A172 (cell line): ENCODE data around the gene ATP5MG. TPM values are rescaled to one million over a fixed set of nuclear protein-coding genes. Genes with fewer than 3 reads are reported as not detected.
"Not testable (repeated sequence)": the region's sequence is repeated elsewhere in the genome, so short reads cannot be mapped to it uniquely, and the experiment has no call there.

ENCODE experiments used
- DNase-seq: peaks from one replicate; pipeline ENCODE4 v3.0.0-alpha.2; 2015; ENCODE audit warnings: low spot score
- total RNA-seq: library from RNA; depleted of rRNA; stranded (reverse); fragments of >200 nt; shearing (Covaris generic); gene quantifications from 2 replicates; pipeline ENCODE4 v1.2.3, GENCODE V29; 2014

ATP5MG gene
- total RNA-seq, 1 experiment from 2014 or later, result 49.7 TPM

DNA sequence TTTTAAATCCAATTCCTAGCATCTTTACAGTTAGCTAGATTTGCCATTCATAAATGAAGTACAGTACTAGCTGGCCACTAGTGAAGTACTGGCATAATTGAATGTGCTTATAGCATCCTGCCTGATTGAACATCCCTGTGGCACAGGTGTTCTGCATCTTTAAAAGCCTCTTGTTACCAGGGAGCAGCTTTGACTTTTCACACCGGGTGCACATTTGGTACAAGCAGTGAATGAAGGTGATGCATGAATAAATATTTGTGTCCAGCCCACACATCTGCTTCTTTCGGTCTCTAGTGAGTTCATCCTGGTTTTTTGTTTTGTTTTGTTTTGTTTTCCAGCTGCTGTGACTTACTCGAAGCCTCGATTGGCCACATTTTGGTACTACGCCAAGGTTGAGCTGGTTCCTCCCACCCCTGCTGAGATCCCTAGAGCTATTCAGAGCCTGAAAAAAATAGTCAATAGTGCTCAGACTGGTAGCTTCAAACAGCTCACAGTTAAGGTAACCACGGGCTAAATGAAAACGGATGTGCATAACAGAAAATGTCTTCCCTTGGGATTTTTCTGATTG lies 5.3 kb downstream of the ATP5MG start:
- DNase-seq, result no peak

DNA sequence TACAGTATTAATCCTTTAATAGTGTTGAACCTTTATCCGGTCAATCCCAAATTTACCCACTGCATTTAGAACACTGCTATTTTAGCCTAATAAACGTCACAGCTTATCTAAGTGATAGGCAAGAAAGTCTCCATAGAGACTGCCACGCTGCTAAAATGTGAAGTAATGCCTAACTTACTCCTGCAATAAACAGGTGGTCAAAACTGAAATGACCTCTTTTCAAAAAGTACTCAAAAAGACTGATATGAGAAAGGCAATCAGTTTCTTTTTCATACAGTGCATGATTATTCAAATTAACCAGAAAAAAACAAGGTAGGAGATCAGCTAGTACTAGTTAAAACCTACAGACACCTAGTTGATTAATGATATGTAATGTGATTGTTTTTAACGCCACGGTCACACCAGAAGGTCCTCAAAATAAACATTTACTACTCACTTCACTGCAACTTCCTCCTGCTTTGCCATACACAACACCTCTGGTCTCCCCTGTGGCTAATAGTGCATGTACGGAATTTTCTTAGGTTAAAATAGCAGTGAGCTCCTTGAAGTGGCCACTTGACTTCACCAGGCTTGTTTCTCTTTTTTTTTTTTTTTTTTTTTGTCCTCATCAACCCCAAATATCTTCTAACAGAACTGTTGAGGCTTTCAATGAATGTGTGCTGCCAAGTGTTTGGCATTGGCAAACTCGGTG lies 8.8 kb downstream of the ATP5MG start:
- no peak for DNase-seq

DNA sequence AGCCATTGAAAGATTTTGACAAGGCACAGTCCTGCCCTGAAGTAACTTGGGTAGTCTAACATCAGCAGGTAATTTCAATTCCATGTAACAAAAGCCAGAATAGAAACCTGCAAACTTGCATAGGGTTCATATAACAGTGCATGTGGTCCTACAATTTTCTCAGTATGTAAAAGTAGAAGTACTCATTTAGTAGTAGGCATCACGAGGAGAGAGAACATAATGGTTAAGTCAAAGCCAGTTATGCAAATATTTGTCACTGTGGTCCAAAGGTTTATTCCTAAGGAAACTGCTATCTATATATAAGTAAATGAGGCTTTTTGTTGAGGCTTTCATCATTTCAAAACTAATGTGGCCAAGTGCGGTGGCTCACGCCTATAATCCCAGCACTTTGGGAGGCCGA lies 10.1 kb downstream of the ATP5MG start:
- no peak for DNase-seq

DNA sequence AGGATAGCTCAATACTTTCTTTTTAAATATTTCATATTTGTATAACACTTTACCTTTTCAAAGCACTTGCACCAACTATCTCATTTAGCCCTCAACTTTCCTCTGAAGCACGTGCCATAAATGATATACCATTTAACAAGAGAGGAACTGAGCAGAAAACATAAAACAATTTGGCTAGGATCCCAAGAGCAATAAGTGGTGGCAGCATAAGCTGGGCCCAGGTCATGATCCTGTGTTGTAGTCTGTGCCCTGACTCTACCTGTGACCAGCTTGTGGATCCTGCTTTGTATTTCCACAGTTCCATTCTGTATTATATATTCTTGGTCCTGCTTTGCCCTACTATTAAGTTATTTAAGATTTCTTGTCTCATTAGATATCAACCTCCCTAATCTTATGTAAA lies 11.5 kb downstream of the ATP5MG start:
- no peak for DNase-seq

DNA sequence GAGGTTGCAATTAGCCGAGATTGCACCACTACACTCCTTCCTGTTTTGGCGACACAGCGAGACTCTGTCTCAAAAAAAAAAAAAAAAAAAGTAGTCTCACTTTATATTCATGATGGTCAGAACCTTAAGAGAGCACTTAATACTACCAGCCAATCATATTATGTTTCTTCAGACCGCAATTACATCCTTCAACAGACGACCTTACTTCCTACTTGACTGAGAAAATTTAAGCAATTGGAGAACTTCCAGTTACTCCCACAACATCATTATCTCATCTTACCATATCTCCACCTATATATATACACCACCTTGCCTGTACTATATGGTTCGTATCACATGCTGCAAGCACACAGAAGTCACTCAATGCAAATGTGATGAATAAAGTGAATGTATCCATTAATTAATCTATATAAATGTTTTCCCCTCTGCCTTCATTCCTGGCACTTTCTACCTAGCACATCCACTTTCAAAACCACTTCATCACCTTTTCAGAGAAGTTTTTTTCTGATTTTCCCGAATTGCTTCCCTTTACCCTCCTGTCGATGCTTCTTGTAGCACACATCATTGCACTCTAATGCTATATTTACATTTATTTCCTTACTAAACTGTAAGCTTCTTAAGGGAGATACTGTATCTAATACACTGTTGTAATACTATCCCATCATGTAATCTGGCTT lies 13.8 kb downstream of the ATP5MG start:
- no peak for DNase-seq

DNA sequence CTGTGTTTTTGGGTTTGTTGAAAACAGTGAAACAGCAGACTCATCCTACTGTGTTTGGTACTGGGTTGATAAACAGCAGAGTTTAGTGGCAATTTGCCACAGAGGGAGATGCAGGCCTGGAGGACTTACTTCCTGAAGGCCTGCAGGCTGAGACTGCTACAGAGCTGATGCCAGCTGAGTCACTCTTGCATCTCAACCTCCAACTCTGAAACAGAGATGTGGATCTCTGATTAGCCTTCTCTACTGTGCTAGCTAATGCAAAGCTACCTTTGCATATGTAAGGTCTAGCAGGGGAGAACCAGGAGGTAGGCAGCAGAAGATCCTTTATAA lies 14.3 kb downstream of the ATP5MG start:
- DNase-seq, result peak; percentile 87

DNA sequence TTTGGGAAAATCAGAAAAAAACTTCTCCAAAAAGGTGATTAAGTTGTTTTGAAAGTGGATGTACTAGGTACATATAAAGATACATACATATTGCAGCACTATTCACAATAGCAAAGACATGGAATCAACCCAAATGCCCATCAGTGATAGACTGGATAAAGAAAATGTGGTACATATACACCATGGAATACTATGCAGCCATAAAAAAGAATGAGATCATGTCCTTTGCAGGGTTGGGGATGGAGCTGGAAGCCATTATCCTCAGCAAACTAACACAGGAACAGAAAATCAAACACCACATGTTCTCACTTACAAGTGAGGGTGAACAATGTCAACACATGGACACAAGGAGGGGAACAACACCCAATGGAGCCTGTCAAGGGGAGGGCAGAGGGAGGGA lies 15.5 kb downstream of the ATP5MG start:
- not testable (repeated sequence) for DNase-seq

DNA sequence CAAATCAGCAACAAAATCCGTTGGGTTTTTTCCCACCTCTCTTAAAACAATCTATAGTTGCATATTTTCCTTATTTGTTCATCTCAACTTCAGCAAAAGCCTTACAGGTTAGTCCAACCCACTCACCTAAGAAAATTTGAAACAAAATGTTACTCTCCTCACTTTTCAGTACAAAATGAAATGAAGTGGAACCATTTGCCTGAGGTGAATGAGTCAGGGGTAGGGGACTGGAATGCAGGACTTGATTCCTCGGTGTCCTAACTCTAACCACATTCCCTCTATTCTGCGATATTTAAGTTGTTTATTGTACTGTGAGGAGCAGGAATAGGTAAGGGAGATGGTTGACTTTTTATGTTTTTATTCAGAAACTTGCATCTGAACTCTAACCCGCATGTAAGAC lies 16.4 kb downstream of the ATP5MG start:
- DNase-seq, result no peak

DNA sequence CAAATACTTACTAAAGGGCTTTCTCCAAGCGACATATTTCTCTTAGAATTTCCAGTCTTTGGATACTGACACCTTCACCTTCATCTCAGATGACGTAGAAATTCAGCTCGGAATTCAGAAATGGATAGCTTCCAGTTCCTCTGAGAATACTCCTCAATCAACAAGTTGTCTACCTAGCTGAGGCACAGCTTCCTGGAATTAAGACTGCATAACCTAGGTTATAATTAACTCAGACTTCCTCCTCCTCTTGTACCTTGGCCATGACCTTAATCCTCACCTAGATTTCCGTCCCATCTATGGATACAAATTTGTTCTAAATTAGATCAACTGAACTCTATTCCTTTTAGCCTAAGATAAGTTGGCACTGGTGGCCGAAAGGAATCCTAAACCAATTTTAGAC lies 17.4 kb downstream of the ATP5MG start:
- DNase-seq, result no peak

DNA sequence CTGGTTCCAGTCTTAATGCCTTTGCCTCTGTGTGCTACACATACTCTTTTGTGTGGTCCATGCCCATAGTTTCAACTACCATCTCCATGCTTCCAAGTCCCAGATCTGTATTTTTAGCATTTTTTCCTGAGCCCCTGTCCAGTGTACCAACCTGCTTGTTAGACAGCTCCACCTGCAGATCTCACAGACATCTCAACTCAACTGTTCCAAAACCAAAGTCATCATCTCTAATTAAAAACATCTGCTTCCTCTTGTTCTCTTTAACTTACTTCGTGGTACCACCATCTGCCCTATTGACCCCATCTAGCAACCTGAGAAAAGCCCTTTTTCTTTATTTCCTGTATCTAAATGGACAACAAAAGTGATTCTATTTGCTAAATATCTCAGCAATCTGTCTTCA lies 26.3 kb downstream of the ATP5MG start:
- no peak for DNase-seq

DNA sequence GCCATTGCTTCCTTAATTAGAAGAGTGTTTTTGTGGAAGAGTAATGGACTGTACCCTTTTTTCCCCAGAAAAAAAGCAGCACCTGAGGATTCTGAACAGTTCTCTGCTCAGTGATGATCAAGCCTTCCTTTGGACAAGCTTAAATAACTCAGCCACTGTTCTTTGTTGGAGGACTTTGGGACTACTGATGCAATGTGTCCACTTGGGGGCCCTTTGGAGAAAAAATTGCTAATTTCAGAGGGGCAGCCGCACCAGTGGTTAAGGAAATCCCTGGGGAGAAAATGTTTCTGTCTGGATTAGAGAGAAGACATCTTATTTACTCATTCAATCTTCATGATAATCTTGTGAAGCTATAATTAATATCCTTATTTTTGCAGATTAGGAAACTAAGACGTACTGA lies 29.6 kb downstream of the ATP5MG start:
- DNase-seq, result no peak

DNA sequence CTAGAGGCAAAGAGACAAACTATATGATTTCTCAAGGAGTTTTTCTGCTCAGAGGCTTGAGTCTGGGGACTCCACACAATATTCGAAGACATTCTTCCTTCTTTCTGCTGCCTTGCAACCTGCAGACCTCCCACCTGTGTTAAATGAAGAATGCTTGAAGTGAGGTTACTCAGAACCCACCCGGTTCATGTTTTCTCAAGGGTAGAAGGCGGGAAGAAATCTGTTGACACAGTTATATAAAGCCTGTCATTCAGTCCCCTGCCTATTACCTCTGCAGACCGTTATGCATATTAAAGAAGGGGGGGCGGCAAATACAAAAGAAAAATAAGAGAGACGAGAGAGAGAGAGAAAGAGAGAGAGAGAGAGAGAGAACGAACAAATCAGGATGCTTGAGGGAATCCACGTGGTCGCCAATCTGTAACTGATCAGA lies 32.7 kb downstream of the ATP5MG start:
- no peak for DNase-seq

DNA sequence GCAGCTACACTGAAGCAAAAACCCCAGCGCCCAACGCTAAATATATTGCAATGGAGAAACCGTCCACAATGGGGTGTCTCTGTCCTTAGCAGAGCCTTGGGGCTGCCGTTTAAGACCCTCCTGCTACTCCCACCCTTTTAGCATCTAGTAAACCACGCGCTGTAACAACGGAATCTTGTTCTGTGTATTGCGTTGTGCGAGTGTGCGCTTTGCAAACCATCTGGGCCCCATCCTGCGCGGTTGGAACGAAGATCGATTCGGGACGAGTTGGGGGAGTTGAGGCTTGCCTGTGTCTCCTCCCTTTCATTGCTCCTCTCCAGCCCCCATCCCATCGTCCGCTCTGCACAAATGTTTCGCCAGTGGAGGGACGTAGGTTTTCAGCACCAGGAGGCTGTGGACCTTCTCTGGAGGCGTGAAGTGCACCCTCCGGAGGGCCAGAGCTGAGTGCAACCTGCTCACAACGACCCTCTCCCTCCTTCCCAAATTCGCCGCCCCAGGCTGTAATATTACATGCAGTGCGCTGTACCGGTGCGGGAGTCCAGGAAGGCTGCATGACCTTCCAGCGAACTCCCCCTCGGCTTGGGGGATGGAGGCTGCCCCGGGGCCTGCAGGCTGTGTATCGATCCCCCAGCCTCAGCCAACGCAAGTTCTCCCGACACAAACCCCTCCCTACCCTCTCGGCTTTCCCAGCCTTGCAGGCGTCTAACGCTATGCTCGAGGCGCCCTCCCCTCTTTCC lies 33.3 kb downstream of the ATP5MG start:
- DNase-seq, result no peak

DNA sequence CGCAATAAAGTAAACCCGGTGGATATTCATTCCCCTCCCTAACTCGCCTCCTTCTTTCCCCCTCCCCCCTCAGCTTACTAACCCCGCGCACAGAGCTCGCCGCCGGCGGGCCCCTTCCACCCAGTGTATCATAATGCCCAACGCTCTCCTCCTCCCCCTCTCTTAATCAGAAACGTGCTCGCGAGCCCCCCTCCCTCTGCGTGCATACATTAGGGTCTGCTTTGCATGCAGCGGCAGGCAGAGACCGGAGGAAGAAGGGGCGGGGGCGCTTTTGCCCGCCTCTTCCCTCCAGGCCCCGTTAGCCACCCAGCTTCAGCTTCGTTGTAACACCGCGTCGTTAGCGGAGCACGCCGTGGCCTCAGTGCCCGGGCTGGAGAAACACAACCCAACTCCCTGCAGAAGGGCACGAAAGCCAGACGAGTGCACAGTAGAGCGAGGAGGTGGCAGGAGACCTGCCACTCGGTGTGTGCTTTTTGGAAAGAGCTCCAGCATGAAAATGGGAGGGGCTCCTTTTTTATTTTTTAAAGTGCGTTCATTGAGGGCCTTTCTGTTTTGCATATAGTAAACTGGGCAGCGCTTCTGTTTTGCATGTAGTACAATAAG lies 34.0 kb downstream of the ATP5MG start:
- no peak for DNase-seq

DNA sequence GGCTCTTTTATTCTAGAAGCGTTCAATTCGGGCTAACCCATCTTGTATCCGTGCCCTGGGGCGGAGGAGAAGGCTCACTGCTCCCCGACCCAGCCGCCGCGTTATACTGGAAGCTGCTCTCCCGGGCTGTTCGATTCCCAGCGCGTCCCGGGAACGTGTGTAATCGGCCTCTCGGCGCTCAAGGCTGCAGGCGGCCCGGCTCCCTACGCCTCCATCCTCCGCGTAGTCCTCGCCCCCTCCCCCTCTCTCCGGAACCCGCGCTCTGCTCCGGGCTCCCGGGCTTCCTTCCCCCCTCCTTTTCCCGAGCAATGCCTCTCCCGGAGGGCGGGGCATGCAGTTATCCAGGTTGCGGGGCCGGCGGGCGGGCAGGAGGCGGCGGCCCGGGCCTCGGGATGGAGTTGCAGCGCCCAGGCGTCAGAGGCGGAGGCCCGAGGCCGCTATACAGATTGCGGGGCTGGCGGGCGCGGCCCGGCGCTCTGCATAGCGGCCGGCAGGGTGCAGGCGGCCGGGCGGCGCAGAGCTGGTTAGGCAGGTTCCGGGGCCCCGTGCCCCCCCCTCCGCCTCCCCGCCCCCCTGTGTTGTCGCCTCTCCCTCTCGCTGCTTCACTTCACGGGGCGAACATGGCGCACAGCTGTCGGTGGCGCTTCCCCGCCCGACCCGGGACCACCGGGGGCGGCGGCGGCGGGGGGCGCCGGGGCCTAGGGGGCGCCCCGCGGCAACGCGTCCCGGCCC lies 34.7 kb downstream of the ATP5MG start, which contains the start of gene KMT2A:
KMT2A (plus strand) TSS at position 600 of the 732 bp plus-strand sequence; CDS start at position 621, 21 bp downstream.
- peak; percentile 78 for DNase-seq

DNA sequence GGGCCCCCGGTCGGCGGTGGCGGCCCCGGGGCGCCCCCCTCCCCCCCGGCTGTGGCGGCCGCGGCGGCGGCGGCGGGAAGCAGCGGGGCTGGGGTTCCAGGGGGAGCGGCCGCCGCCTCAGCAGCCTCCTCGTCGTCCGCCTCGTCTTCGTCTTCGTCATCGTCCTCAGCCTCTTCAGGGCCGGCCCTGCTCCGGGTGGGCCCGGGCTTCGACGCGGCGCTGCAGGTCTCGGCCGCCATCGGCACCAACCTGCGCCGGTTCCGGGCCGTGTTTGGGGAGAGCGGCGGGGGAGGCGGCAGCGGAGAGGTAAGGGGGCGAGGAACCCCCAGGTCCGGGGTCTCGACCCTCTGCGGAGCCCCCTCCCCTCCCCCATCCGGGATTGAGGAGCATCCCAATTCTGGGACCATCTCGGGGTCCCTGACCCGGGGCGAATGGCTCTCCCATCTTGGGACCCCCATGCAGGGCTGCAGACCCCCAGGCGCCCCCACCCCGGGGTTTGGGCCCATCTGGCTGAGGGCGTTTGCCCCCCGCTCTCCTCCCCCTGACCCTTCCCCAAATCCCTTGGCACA lies 35.3 kb downstream of the ATP5MG start:
- no peak for DNase-seq

DNA sequence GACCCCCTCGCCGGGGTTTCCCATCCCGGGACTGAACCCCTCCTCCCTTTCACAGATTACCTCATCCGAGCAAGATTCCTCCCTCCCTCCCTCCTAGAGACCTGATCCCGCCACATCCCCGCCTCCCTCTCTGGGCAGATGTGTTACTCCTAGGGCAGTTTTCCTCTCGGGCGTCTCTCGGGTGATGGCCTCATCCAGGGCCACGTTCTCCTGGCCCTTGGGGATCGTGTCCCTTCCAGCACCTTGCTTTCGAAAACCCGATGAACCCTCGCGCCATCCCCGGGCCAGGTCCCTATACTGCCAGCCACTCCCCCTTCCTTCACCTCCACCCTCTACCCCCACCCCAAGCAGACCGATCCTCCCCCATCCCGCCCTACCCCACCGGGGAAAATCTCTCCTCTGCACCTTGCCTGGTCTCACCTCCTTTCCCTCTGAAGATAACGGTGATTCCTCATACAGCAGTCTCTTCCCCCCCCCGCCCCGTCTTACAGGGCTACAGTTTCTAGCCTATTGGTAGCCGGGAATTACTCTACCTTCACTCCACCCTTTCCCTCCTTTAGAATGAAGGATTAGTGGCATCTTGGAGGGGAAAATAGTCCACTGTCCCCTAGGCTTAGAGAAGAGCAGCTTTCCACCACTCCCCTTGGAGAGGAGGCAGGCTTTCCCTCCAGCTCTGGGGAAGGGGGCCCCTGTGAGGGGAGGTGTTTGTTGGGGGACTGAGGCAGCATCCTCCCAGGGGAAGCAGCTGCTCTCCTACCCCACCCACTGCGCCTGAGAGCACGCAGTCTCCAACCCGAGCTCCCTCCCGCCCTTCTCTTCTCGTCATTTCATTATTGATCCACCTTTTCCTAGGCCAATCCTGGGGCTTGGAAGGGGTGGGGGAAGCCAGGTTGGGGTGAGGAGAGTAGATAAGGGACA lies 36.1 kb downstream of the ATP5MG start:
- no peak for DNase-seq

DNA sequence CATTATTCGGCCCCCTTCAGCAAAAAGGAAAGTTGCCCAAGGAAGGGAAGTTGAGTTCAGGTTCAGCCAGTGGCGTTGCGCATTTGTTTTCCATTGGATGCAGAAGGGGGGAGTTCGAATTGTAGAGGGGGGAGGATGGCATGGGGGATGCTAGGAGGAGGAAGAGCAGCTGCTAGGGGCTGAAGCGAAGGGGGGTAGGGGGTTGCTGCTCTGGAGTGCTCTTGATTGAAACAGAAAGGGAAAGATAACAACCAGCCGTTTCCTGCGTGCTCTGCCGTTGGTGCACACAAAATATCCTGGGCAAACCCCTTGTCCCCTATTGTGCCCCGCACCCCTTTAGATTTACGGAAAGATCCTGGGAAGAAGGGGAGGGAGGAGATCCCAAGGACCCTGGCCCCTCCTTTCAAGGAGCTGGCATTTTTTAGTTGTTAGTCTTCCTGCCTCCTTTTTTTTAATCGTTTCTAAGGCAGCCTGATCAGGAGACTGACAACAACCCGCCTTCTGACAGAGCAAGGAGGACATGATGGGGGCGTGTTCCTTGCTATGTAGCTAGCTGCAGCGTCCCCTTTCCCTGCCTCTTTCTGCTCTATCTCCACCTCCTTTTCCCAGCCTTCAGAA lies 37.0 kb downstream of the ATP5MG start:
- peak; percentile 54 for DNase-seq

DNA sequence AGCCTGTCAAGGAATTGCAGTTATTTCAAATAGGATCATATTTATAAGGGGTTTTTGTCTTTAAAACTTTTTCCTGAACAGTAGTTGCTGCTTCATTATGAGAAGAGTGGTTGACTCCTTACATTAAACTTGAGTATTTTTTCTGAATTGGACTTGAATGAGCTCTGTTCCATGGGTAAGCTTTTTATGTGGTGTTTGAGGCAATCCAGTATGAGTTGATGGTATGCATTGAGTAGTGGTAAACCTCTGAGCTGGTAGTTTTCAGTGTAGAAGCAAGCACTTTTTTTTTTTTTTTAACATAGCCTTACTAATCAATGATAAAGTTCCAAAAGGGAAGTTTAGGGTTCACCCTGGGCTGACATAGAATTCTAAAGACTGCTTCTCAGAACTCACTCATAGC lies 38.2 kb downstream of the ATP5MG start:
- DNase-seq, result no peak
